GM12872 (cell line): Measurements from ENCODE around the gene STRN.
A peak's percentile ranks its signal among the peaks of the same experiment; 100 is the strongest.

Experiments
- CTCF ChIP-seq: IDR thresholded peaks from 3 replicates; pipeline ENCODE4 v1.5.1; 2011; ENCODE audit warnings: low read depth, mild to moderate bottlenecking, low read length, moderate library complexity; ENCODE audit not compliant: insufficient read depth

The STRN gene

GRCh38 chr2:36921984-36922383 lies 44.4 kb downstream of the STRN start:
- no peak for TF ChIP-seq CTCF

- no peak for TF ChIP-seq CTCF
Measured at GRCh38 chr2:36919041-36919837, 47.1 kb downstream of the STRN start.

- peak; percentile 15; the same call in 1 of the 3 replicates for TF ChIP-seq CTCF
Measured at GRCh38 chr2:36918307-36918706, 48.0 kb downstream of the STRN start.

- TF ChIP-seq CTCF = no peak
Measured at GRCh38 chr2:36915627-36916026, 50.7 kb downstream of the STRN start.

- no peak for TF ChIP-seq CTCF
Measured at GRCh38 chr2:36912695-36913094, 53.6 kb downstream of the STRN start.

GRCh38 chr2:36911012-36911411 lies 55.3 kb downstream of the STRN start:
- TF ChIP-seq CTCF = no peak

GRCh38 chr2:36906277-36906676 lies 60.1 kb downstream of the STRN start:
- no peak for TF ChIP-seq CTCF
